ENCODE measurements around the gene SPDYE2. TPM values are rescaled to one million over a fixed set of nuclear protein-coding genes. Genes with fewer than 3 reads are reported as not detected.
A peak's percentile ranks its signal among the peaks of the same experiment; 100 is the strongest.
"Not testable (repeated sequence)": the region's sequence is repeated elsewhere in the genome, so short reads cannot be mapped to it uniquely, and the experiment has no call there.

SPDYE2 gene
- total RNA-seq, 1 experiment from 2014 or later = not detected

- in situ Hi-C loops (cut with HindIII; ENCODE audit: low pct_unique_long_range_greater_than_20kb, low sequenced_read_pairs); DNase-seq (ENCODE audit: low read depth): not testable (repeated sequence)
Measured at GRCh38 chr7:102531583-102531982, 19.4 kb upstream of the SPDYE2 start.

GRCh38 chr7:102532127-102532526 lies 18.9 kb upstream of the SPDYE2 start:
- in situ Hi-C loops (cut with HindIII; ENCODE audit: low pct_unique_long_range_greater_than_20kb, low sequenced_read_pairs) = not testable (repeated sequence)

GRCh38 chr7:102535062-102535615 lies 15.9 kb upstream of the SPDYE2 start:
- DNase-seq (ENCODE audit: low read depth); in situ Hi-C loops (cut with HindIII; ENCODE audit: low pct_unique_long_range_greater_than_20kb, low sequenced_read_pairs): not testable (repeated sequence)

More at GRCh38 chr7:102532127-102532526, 18.9 kb upstream of the SPDYE2 start:
- not testable (repeated sequence) for DNase-seq (ENCODE audit: low read depth)

GRCh38 chr7:102540604-102541003 lies 10.4 kb upstream of the SPDYE2 start:
- in situ Hi-C loops (cut with HindIII; ENCODE audit: low pct_unique_long_range_greater_than_20kb, low sequenced_read_pairs); DNase-seq (ENCODE audit: low read depth): not testable (repeated sequence)

- in situ Hi-C loops (cut with HindIII; ENCODE audit: low pct_unique_long_range_greater_than_20kb, low sequenced_read_pairs); DNase-seq (ENCODE audit: low read depth): not testable (repeated sequence)
Measured at GRCh38 chr7:102542083-102542482, 8.9 kb upstream of the SPDYE2 start.

- DNase-seq (ENCODE audit: low read depth); in situ Hi-C loops (cut with HindIII; ENCODE audit: low pct_unique_long_range_greater_than_20kb, low sequenced_read_pairs): not testable (repeated sequence)
Measured at GRCh38 chr7:102542771-102543170, 8.3 kb upstream of the SPDYE2 start.

- in situ Hi-C loops (cut with HindIII; ENCODE audit: low pct_unique_long_range_greater_than_20kb, low sequenced_read_pairs); DNase-seq (ENCODE audit: low read depth): not testable (repeated sequence)
Measured at GRCh38 chr7:102543596-102543995, 7.4 kb upstream of the SPDYE2 start, which contains the start of gene UPK3BL2. TSS of gene UPK3BL2 (minus strand) at chr7:102543696. CDS start at chr7:102543636, 60 bp downstream.

- DNase-seq (ENCODE audit: low read depth); in situ Hi-C loops (cut with HindIII; ENCODE audit: low pct_unique_long_range_greater_than_20kb, low sequenced_read_pairs): not testable (repeated sequence)
Measured at GRCh38 chr7:102544372-102544771, 6.7 kb upstream of the SPDYE2 start.

GRCh38 chr7:102545288-102545687 lies 5.7 kb upstream of the SPDYE2 start:
- in situ Hi-C loops (cut with HindIII; ENCODE audit: low pct_unique_long_range_greater_than_20kb, low sequenced_read_pairs); DNase-seq (ENCODE audit: low read depth): not testable (repeated sequence)

- in situ Hi-C loops (cut with HindIII; ENCODE audit: low pct_unique_long_range_greater_than_20kb, low sequenced_read_pairs); DNase-seq (ENCODE audit: low read depth): not testable (repeated sequence)
Measured at GRCh38 chr7:102546353-102546752, 4.7 kb upstream of the SPDYE2 start.

GRCh38 chr7:102568620-102569019 lies 17.6 kb downstream of the SPDYE2 start:
- DNase-seq (ENCODE audit: low read depth); in situ Hi-C loops (cut with HindIII; ENCODE audit: low pct_unique_long_range_greater_than_20kb, low sequenced_read_pairs): not testable (repeated sequence)

- DNase-seq (ENCODE audit: low read depth) = peak; percentile 79
- in situ Hi-C loops (cut with HindIII; ENCODE audit: low pct_unique_long_range_greater_than_20kb, low sequenced_read_pairs) = not testable (repeated sequence)
Measured at GRCh38 chr7:102572261-102573239, 21.5 kb downstream of the SPDYE2 start, which contains the start of gene POLR2J3. TSS of gene POLR2J3 (minus strand) at chr7:102572583. CDS start at chr7:102572521, 62 bp downstream.

GRCh38 chr7:102574607-102575006 lies 23.6 kb downstream of the SPDYE2 start:
- in situ Hi-C loops (cut with HindIII; ENCODE audit: low pct_unique_long_range_greater_than_20kb, low sequenced_read_pairs); DNase-seq (ENCODE audit: low read depth): not testable (repeated sequence)

GRCh38 chr7:102576363-102576762 lies 25.3 kb downstream of the SPDYE2 start:
- in situ Hi-C loops (cut with HindIII; ENCODE audit: low pct_unique_long_range_greater_than_20kb, low sequenced_read_pairs); DNase-seq (ENCODE audit: low read depth): not testable (repeated sequence)

GRCh38 chr7:102577315-102578240 lies 26.6 kb downstream of the SPDYE2 start:
- DNase-seq (ENCODE audit: low read depth); in situ Hi-C loops (cut with HindIII; ENCODE audit: low pct_unique_long_range_greater_than_20kb, low sequenced_read_pairs): not testable (repeated sequence)

- DNase-seq (ENCODE audit: low read depth); in situ Hi-C loops (cut with HindIII; ENCODE audit: low pct_unique_long_range_greater_than_20kb, low sequenced_read_pairs): not testable (repeated sequence)
Measured at GRCh38 chr7:102578486-102578885, 27.5 kb downstream of the SPDYE2 start.

- in situ Hi-C loops (cut with HindIII; ENCODE audit: low pct_unique_long_range_greater_than_20kb, low sequenced_read_pairs); DNase-seq (ENCODE audit: low read depth): not testable (repeated sequence)
Measured at GRCh38 chr7:102581722-102582121, 30.7 kb downstream of the SPDYE2 start.

GRCh38 chr7:102583495-102583894 lies 32.5 kb downstream of the SPDYE2 start:
- in situ Hi-C loops (cut with HindIII; ENCODE audit: low pct_unique_long_range_greater_than_20kb, low sequenced_read_pairs); DNase-seq (ENCODE audit: low read depth): not testable (repeated sequence)
